ENCODE measurements around the gene PPP3R1. TPM values are rescaled to one million over a fixed set of nuclear protein-coding genes. Genes with fewer than 3 reads are reported as not detected.

Gene PPP3R1
- total RNA-seq, 1 experiment from 2014 or later = 74.2 TPM

- no peak for TF ChIP-seq CTCF (conservative IDR thresholded peaks at IDR 0.05)
- H3K79me2 ChIP-seq (ENCODE audit: insufficient read depth, low read length) = no peaks in the 10 kb centered on the region
- no peak overlapping the region for H2BK15ac ChIP-seq (ENCODE audit: low read depth, low read length)
- Mint-ChIP-seq H3K27me3 (ENCODE audit: low read depth) (no peaks in the 10 kb centered on the region), H3K4me3 (no peak overlapping the region), H3K9me3 (no peaks in the 10 kb centered on the region), H3K27ac (no peak overlapping the region), H3K4me1 (no peaks in the 10 kb centered on the region), H3K36me3 (ENCODE audit: insufficient read depth in 1 of 3, low read depth in 3 of 3) (peaks cover 9 to 40% (median 31%) of the 10 kb centered on the region in 3 experiments; a peak in 6 of 7 replicates)
- H4K5ac ChIP-seq (ENCODE audit: insufficient read length, low read depth, low read length) = no peak overlapping the region
- no peak overlapping the region for H3K18ac ChIP-seq (ENCODE audit: insufficient read length, low read depth, low read length)
- no peaks in the 10 kb centered on the region for H3K27me3 ChIP-seq (ENCODE audit: insufficient read depth, low read length)
- no peak overlapping the region for H3K56ac ChIP-seq (ENCODE audit: insufficient read length, low read depth, low read length)
- H4K20me1 ChIP-seq (ENCODE audit: control insufficient read depth, insufficient read depth, insufficient read length) = no peaks in the 10 kb centered on the region
- no peak overlapping the region for H2BK12ac ChIP-seq (ENCODE audit: insufficient read length, low read depth, low read length)
- no peak overlapping the region for H3K9ac ChIP-seq (ENCODE audit: extremely low read depth, insufficient read length, low read length)
- no peaks in the 10 kb centered on the region for H3K4me1 ChIP-seq (ENCODE audit: insufficient read depth, low read length)
- no peak overlapping the region for H2BK20ac ChIP-seq (ENCODE audit: low read depth, low read length, poor library complexity, severe bottlenecking)
- no peak overlapping the region for H2AK5ac ChIP-seq (ENCODE audit: insufficient read length, low read length)
- no peak overlapping the region for H3K14ac ChIP-seq (ENCODE audit: insufficient read depth, low read length)
- H3K23me2 ChIP-seq (ENCODE audit: insufficient read length, low read depth, low read length, poor library complexity, severe bottlenecking) = no peaks in the 10 kb centered on the region
- H3K23ac ChIP-seq (ENCODE audit: insufficient read length, low read depth, low read length) = no peak overlapping the region
- H3K4me2 ChIP-seq (ENCODE audit: insufficient read depth, insufficient read length, low read length) = no peak overlapping the region
- H3K27ac ChIP-seq (ENCODE audit: insufficient read length, low read depth, low read length) = no peak overlapping the region
- no peak overlapping the region for H2BK5ac ChIP-seq (ENCODE audit: insufficient read length, low read length)
- H3T11ph ChIP-seq (ENCODE audit: low read length) = no peak overlapping the region
- H2BK120ac ChIP-seq (ENCODE audit: low read depth, low read length, poor library complexity, severe bottlenecking) = no peak overlapping the region
- H3K4ac ChIP-seq (ENCODE audit: low read depth, low read length) = no peak overlapping the region
- no peak overlapping the region for H4K8ac ChIP-seq (replicated peaks; ENCODE audit: insufficient read length, low read depth, low read length)
- H3K79me1 ChIP-seq (ENCODE audit: insufficient read depth, low read depth, low read length, poor library complexity, severe bottlenecking) = no peaks in the 10 kb centered on the region
- no peak overlapping the region for H2AFZ ChIP-seq (ENCODE audit: low read length)
- H3K9me3 ChIP-seq (ENCODE audit: control insufficient read depth, low read depth, low read length) = no peaks in the 10 kb centered on the region
- no peak for DNase-seq
- WGBS (ENCODE audit: extremely low coverage, insufficient read length, low lambda C conversion rate) = no CpG with 5 or more reads among the region's 1 CpG
- H4K91ac ChIP-seq (ENCODE audit: insufficient read length, low read depth, low read length) = no peak overlapping the region
These were observed 118.2 kb downstream of the PPP3R1 start for GRCh38 chr2:68134120-68134519.

Other genes with a start within 250 kb of the PPP3R1 start
- gene C1D, start 189.5 kb downstream of the PPP3R1 start, total RNA-seq (2021) = 16.5 and 19.7 TPM in 2 replicates
- 46.4 and 46.5 TPM in 2 replicates for gene PNO1, start 94.6 kb downstream of the PPP3R1 start, total RNA-seq (2021)
- gene CNRIP1, start 67.4 kb upstream of the PPP3R1 start, total RNA-seq (2021) = 0.50 and 0.70 TPM in 2 replicates
- not detected in 2 replicates for gene PLEK, start 112.8 kb upstream of the PPP3R1 start, total RNA-seq (2021)
- gene FBXO48, start 214.8 kb upstream of the PPP3R1 start, total RNA-seq (2021) = 1.3 and 1.4 TPM in 2 replicates
- gene APLF, start 215.1 kb upstream of the PPP3R1 start, total RNA-seq (2021) = 3.6 and 3.7 TPM in 2 replicates

Data from H9 (cell line).